Keratinocyte (primary cell): ENCODE results near the gene ARL1. TPM values are rescaled to one million over a fixed set of nuclear protein-coding genes. Genes with fewer than 3 reads are reported as not detected.
A peak's percentile ranks its signal among the peaks of the same experiment; 100 is the strongest.
"Not testable (repeated sequence)": the region's sequence is repeated elsewhere in the genome, so short reads cannot be mapped to it uniquely, and the experiment has no call there.

Experiments used
- DNase-seq: peaks from one replicate; pipeline ENCODE4 v3.0.0-alpha.2; 2011; ENCODE audit warnings: low read depth, missing footprints, low spot score
- FAIRE-seq: peaks from 2 replicates; lab custom pipeline; 2011; peaks lifted over from hg19 to GRCh38; lab: Jason Lieb, UNC
- H2AFZ ChIP-seq: 2 replicates; pipeline ENCODE4 v1.6.0; 2012; ENCODE audit warnings: low read length, control low read depth, inconsistent platforms; ENCODE audit not compliant: control insufficient read depth
- H3K27ac ChIP-seq: 2 replicates; pipeline ENCODE4 v1.5.1; 2011; ENCODE audit warnings: low read length; ENCODE audit not compliant: control insufficient read depth, insufficient read depth
- H3K27me3 ChIP-seq: 3 replicates; pipeline ENCODE4 v1.6.0; 2011; ENCODE audit warnings: low read length; ENCODE audit not compliant: control insufficient read depth, insufficient read depth; ENCODE audit errors: extremely low read depth
- H3K36me3 ChIP-seq, 2 experiments: 2 replicates in 1 of 2; 3 replicates in 1 of 2; pipeline ENCODE4 v1.5.1; 2011; ENCODE audit warnings: low read length in 2 of 2, mild to moderate bottlenecking in 1 of 2; ENCODE audit not compliant: control insufficient read depth in 2 of 2, insufficient read depth in 2 of 2; ENCODE audit errors: extremely low read depth in 1 of 2
- H3K4me1 ChIP-seq: 3 replicates; pipeline ENCODE4 v1.5.1; 2011; ENCODE audit warnings: low read length; ENCODE audit not compliant: control insufficient read depth, insufficient read depth; ENCODE audit errors: extremely low read depth
- H3K4me2 ChIP-seq: 3 replicates; pipeline ENCODE4 v1.6.0; 2011; ENCODE audit warnings: low read depth, low read length; ENCODE audit not compliant: control insufficient read depth, insufficient read depth; ENCODE audit errors: extremely low read depth
- H3K4me3 ChIP-seq, 3 experiments: fragments of 200-600 bp in 1 of 3; sonication (generic) in 1 of 3; 2 replicates in 2 of 3; 3 replicates in 1 of 3; pipeline ENCODE4 v1.5.1; 2011 to 2016; ENCODE audit warnings: low read length in 3 of 3, mild to moderate bottlenecking in 3 of 3, control low read depth in 2 of 3, inconsistent platforms in 1 of 3, low read depth in 1 of 3, mixed read lengths in 1 of 3, mixed run types in 1 of 3, moderate library complexity in 1 of 3; ENCODE audit not compliant: control insufficient read depth in 2 of 3, insufficient read depth in 2 of 3; ENCODE audit errors: extremely low read depth in 1 of 3
- H3K79me2 ChIP-seq: 2 replicates; pipeline ENCODE4 v1.6.0; 2012; ENCODE audit warnings: low read length; ENCODE audit not compliant: control insufficient read depth, insufficient read depth
- H3K9ac ChIP-seq: 3 replicates; pipeline ENCODE4 v1.6.0; 2011; ENCODE audit warnings: low read length; ENCODE audit not compliant: control insufficient read depth, insufficient read depth; ENCODE audit errors: extremely low read depth
- H3K9me1 ChIP-seq: 3 replicates; pipeline ENCODE4 v1.6.0; 2011; ENCODE audit warnings: low read length; ENCODE audit not compliant: control insufficient read depth, insufficient read depth; ENCODE audit errors: extremely low read depth
- H3K9me3 ChIP-seq: 2 replicates; pipeline ENCODE4 v1.5.1; 2012; ENCODE audit warnings: low read depth, low read length; ENCODE audit not compliant: control insufficient read depth
- H4K20me1 ChIP-seq: 3 replicates; pipeline ENCODE4 v1.6.0; 2011; ENCODE audit warnings: low read length; ENCODE audit not compliant: control insufficient read depth, insufficient read depth; ENCODE audit errors: extremely low read depth
- CTCF ChIP-seq, 3 experiments: IDR thresholded peaks in 1 of 3; conservative IDR thresholded peaks in 1 of 3; optimal IDR thresholded peaks in 1 of 3; 2 replicates in 2 of 3; 3 replicates in 1 of 3; pipeline versions ENCODE3 to v1.5.1; 2011; ENCODE audit warnings: low read length in 3 of 3, mild to moderate bottlenecking in 3 of 3, moderate library complexity in 2 of 3, control low read depth in 1 of 3, inconsistent platforms in 1 of 3; ENCODE audit not compliant: insufficient read depth in 2 of 3; ENCODE audit errors: extremely low read depth in 1 of 3
- EZH2 ChIP-seq: IDR thresholded peaks from one replicate; pipeline ENCODE4 v1.6.1; 2012; ENCODE audit warnings: inconsistent platforms, mild to moderate bottlenecking, low read length, moderate library complexity
- dilution Hi-C: fragments of 300-500 bp; cut with MboI; formaldehyde crosslinking; loops from one replicate; pipeline ENCODE4 v1.7.0; 2020; ENCODE audit warnings: low sequenced_read_pairs; ENCODE audit not compliant: extremely low pct_ligation_motif_present
- polyA plus RNA-seq, 5 experiments: library from polyadenylated mRNA; depleted of rRNA in 3 of 5; stranded (reverse) in 3 of 5; stranded (forward) in 1 of 5; unstranded in 1 of 5; fragments of >200 nt; gene quantifications; 1 replicate in 1 of 5; 2 replicates in 3 of 5; 3 replicates in 1 of 5; pipeline versions ENCODE4 v1.2.1 to v1.2.3, GENCODE V29; 2011 to 2012; ENCODE audit warnings: missing spikeins in 2 of 5, low read depth in 1 of 5, low replicate concordance in 1 of 5

ARL1 gene
- polyA plus RNA-seq, 1 donor (not counting 4 experiments of a cell fraction or from before 2014, with no cell fraction given): 102 TPM

- no peak for TF ChIP-seq EZH2
- peak in 2 of 3 experiments; percentile 48 to 51 for TF ChIP-seq CTCF (optimal IDR thresholded peaks at IDR 0.05 in 1 of 3, IDR thresholded peaks at IDR 0.05 in 1 of 3, conservative IDR thresholded peaks at IDR 0.05 in 1 of 3; ENCODE audit: extremely low read depth in 1 of 3, insufficient read depth in 2 of 3, low read length in 3 of 3)
- DNase-seq: no peak
- no peak overlapping the region for H3K9ac ChIP-seq
- H3K36me3 ChIP-seq: no peaks in the 10 kb centered on the region
- FAIRE-seq: no peak
- no peak overlapping the region for H3K4me3 ChIP-seq
- no peaks in the 10 kb centered on the region for H3K79me2 ChIP-seq
- H3K9me3 ChIP-seq: no peaks in the 10 kb centered on the region
- no peaks in the 10 kb centered on the region for H3K9me1 ChIP-seq
- H2AFZ ChIP-seq: no peak overlapping the region
- H3K27me3 ChIP-seq: no peaks in the 10 kb centered on the region
- H3K4me2 ChIP-seq: no peak overlapping the region
- H3K4me1 ChIP-seq: no peaks in the 10 kb centered on the region
- dilution Hi-C loops: no loop called here
- H4K20me1 ChIP-seq: no peaks in the 10 kb centered on the region
- no peak overlapping the region for H3K27ac ChIP-seq
Observed at GRCh38 chr12:101414533-101415119, 7.1 kb upstream of the ARL1 start.

GRCh38 chr12:101410169-101410568 lies 2.6 kb upstream of the ARL1 start:
- H3K27me3 ChIP-seq, H3K27ac ChIP-seq, DNase-seq, H3K9me1 ChIP-seq, H3K36me3 ChIP-seq, dilution Hi-C loops, H3K4me2 ChIP-seq, H2AFZ ChIP-seq, H3K9me3 ChIP-seq, H3K9ac ChIP-seq, FAIRE-seq, H3K4me3 ChIP-seq, H4K20me1 ChIP-seq: not testable (repeated sequence)
- Histone ChIP-seq H3K79me2 (peaks cover 23% of the 10 kb centered on the region), H3K4me1 (peaks cover 11% of the 10 kb centered on the region)

GRCh38 chr12:101407049-101407435 lies 530 bp downstream of the ARL1 start:
- Histone ChIP-seq H3K27ac (peak overlapping the region; percentile 95), H3K9ac (peak overlapping the region; percentile 97), H3K4me3 (peak overlapping the region; percentile 74 to 99 (median 94)), H3K4me2 (peak overlapping the region; percentile 94), H3K4me1 (peaks cover 11% of the 10 kb centered on the region), H3K9me3 (no peaks in the 10 kb centered on the region), H3K36me3 (peaks cover 0 to 2% of the 10 kb centered on the region in 2 experiments), H2AFZ (peak overlapping the region; percentile 88), H3K9me1 (no peaks in the 10 kb centered on the region), H4K20me1 (no peaks in the 10 kb centered on the region), H3K79me2 (peaks cover 42% of the 10 kb centered on the region), H3K27me3 (no peaks in the 10 kb centered on the region)
- DNase-seq (no peak), FAIRE-seq (no peak)
- dilution Hi-C loops: no loop called here
- TF ChIP-seq EZH2: no peak
- TF ChIP-seq CTCF (optimal IDR thresholded peaks at IDR 0.05 in 1 of 3, IDR thresholded peaks at IDR 0.05 in 1 of 3, conservative IDR thresholded peaks at IDR 0.05 in 1 of 3; ENCODE audit: extremely low read depth in 1 of 3, insufficient read depth in 2 of 3, low read length in 3 of 3): no peak

- H3K4me1 ChIP-seq, FAIRE-seq, dilution Hi-C loops, H3K4me3 ChIP-seq, H4K20me1 ChIP-seq, H3K9me3 ChIP-seq, H3K27me3 ChIP-seq, DNase-seq, H2AFZ ChIP-seq, H3K27ac ChIP-seq, H3K9me1 ChIP-seq, H3K79me2 ChIP-seq, H3K9ac ChIP-seq, H3K4me2 ChIP-seq: not testable (repeated sequence)
- H3K36me3 ChIP-seq: peaks cover 6 to 20% of the 10 kb centered on the region in 2 experiments
Observed at GRCh38 chr12:101391181-101391580, 16.4 kb downstream of the ARL1 start.
